K562 (cell line): Measurements from ENCODE around the gene DNER. TPM values are rescaled to one million over a fixed set of nuclear protein-coding genes. Genes with fewer than 3 reads are reported as not detected.

Source experiments
- ATAC-seq: fragments of 200-7000 bp; cut with Tn5 transposase; 3 replicates; pipeline ENCODE4 v1.9.1; 2020; ENCODE audit warnings: moderate library complexity
- BruUV-seq: library from RNA; stranded (reverse); fragments of 400-500 nt; replicated peaks from 2 replicates; lab custom pipeline; 2021; lab: Mats Ljungman, UMichigan
- CTCF ChIA-PET: fragments of 300-600 bp; formaldehyde crosslinking; extraction: SDS; loops from one replicate; lab custom pipeline; 2021; ENCODE audit warnings: low intra/inter-chr PET ratio; lab: Yijun Ruan, JAX
- POLR2A ChIA-PET: fragments of 300-600, 350-650 bp; sonication (Branson Sonifier 250); formaldehyde crosslinking; extraction: SDS; loops from one replicate; lab custom pipeline; 2021; ENCODE audit warnings: antibody characterized with exemption, inconsistent platforms; lab: Yijun Ruan, JAX
- DNase-seq, 4 experiments: peaks; one replicate each; pipeline versions ENCODE4 v3.0.0 to v3.0.0-alpha.2; 2011 to 2018; ENCODE audit warnings: low spot score in 3 of 4, mixed read lengths in 3 of 4; ENCODE audit errors: extremely low read depth in 1 of 4
- FAIRE-seq: peaks from 2 replicates; lab custom pipeline; 2011; peaks lifted over from hg19 to GRCh38; lab: Jason Lieb, UNC
- H2AFZ ChIP-seq: 2 replicates; pipeline ENCODE4 v1.6.0; 2011; ENCODE audit warnings: low read depth, low read length, control low read depth, inconsistent platforms
- H3K27ac ChIP-seq: fragments of 200-600 bp; 3 replicates; pipeline ENCODE4 v1.8.0; 2011; ENCODE audit warnings: low read depth, mild to moderate bottlenecking, control low read depth, inconsistent platforms, low read length, moderate library complexity, mixed read lengths; ENCODE audit errors: extremely low read depth
- H3K27me3 ChIP-seq, 2 experiments: fragments of 300-600 bp in 1 of 2; 2 replicates in 1 of 2; 3 replicates in 1 of 2; pipeline versions ENCODE4 v1.6.0 to v1.8.0; 2011; ENCODE audit warnings: inconsistent platforms in 2 of 2, low read length in 2 of 2, mild to moderate bottlenecking in 1 of 2, mixed read lengths in 1 of 2, moderate library complexity in 1 of 2; ENCODE audit not compliant: control insufficient read depth in 2 of 2, insufficient read depth in 2 of 2
- H3K36me3 ChIP-seq: fragments of 300-600 bp; 3 replicates; pipeline ENCODE4 v1.8.0; 2011; ENCODE audit warnings: mild to moderate bottlenecking, low read length, inconsistent platforms; ENCODE audit not compliant: control insufficient read depth, insufficient read depth
- H3K4me1 ChIP-seq, 2 experiments: fragments of 200-600 bp in 1 of 2; replicated peaks in 1 of 2; 2 replicates in 1 of 2; 3 replicates in 1 of 2; pipeline versions ENCODE4 v1.5.1 to v1.8.0; 2011; ENCODE audit warnings: inconsistent platforms in 2 of 2, low read length in 2 of 2, mild to moderate bottlenecking in 1 of 2, mixed read lengths in 1 of 2, moderate library complexity in 1 of 2; ENCODE audit not compliant: control insufficient read depth in 2 of 2, insufficient read depth in 2 of 2
- H3K4me2 ChIP-seq: 2 replicates; pipeline ENCODE4 v1.6.1; 2011; ENCODE audit warnings: low read length, control low read depth, inconsistent platforms, mixed read lengths; ENCODE audit not compliant: insufficient read depth
- H3K4me3 ChIP-seq: fragments of 200-600 bp; sonication (generic), shearing (Covaris generic); 2 replicates; pipeline ENCODE4 v1.5.1; 2016; ENCODE audit warnings: control low read depth, inconsistent platforms
- H3K79me2 ChIP-seq: fragments of 200-600 bp; 3 replicates; pipeline ENCODE4 v1.8.0; 2011; ENCODE audit warnings: low read length, inconsistent platforms; ENCODE audit not compliant: control insufficient read depth, insufficient read depth
- H3K9ac ChIP-seq, 2 experiments: 2 replicates each; pipeline versions ENCODE4 v1.6.0 to v1.6.1; 2011; ENCODE audit warnings: low read depth in 2 of 2, low read length in 2 of 2, control low read depth in 1 of 2, inconsistent platforms in 1 of 2, mild to moderate bottlenecking in 1 of 2, mixed read lengths in 1 of 2; ENCODE audit not compliant: insufficient read depth in 1 of 2
- H3K9me1 ChIP-seq: one replicate; pipeline ENCODE4 v1.6.0; 2011; ENCODE audit warnings: inconsistent platforms, mild to moderate bottlenecking, low read length, moderate library complexity; ENCODE audit not compliant: control insufficient read depth, insufficient read depth
- H3K9me3 ChIP-seq: replicated peaks from 2 replicates; pipeline ENCODE4 v1.5.1; 2011; ENCODE audit warnings: low read depth, low read length, inconsistent platforms; ENCODE audit not compliant: control insufficient read depth, insufficient read depth
- H4K20me1 ChIP-seq: replicated peaks from 2 replicates; pipeline ENCODE4 v1.6.1; 2011; ENCODE audit warnings: low read length, inconsistent platforms, mixed read lengths; ENCODE audit not compliant: control insufficient read depth, insufficient read depth
- CEBPG ChIP-seq, 3 experiments: fragments of 200-800 bp in 1 of 3; sonication (Bioruptor generic) in 1 of 3; sonication (generic) in 1 of 3; formaldehyde crosslinking in 1 of 3; IDR thresholded peaks in 2 of 3; conservative IDR thresholded peaks in 1 of 3; 2 replicates each; pipeline versions ENCODE4 v1.6.1 to v1.8.0; 2016 to 2022; ENCODE audit warnings: missing compliant biosample characterization in 2 of 3, missing genetic modification characterization in 2 of 3, mild to moderate bottlenecking in 1 of 3, missing genetic modification reagents in 1 of 3
- CTBP1 ChIP-seq: fragments of 450-650 bp; IDR thresholded peaks from 2 replicates; pipeline ENCODE4 v1.6.1; 2016; ENCODE audit warnings: borderline replicate concordance
- MTA3 ChIP-seq: fragments of 450-650 bp; formaldehyde crosslinking; IDR thresholded peaks from 2 replicates; pipeline ENCODE4 v1.6.1; 2017; ENCODE audit warnings: mild to moderate bottlenecking, borderline replicate concordance
- NR2C1 ChIP-seq, 2 experiments: fragments of 450-650 bp; IDR thresholded peaks; 2 replicates each; pipeline ENCODE4 v1.6.1; 2017; ENCODE audit warnings: mild to moderate bottlenecking in 2 of 2, antibody characterized with exemption in 1 of 2, inconsistent platforms in 1 of 2, missing compliant biosample characterization in 1 of 2, missing genetic modification characterization in 1 of 2
- PPARD ChIP-seq: fragments of 250-450 bp; sonication (Bioruptor Pico); IDR thresholded peaks from 2 replicates; pipeline ENCODE4 v1.8.0; 2022; ENCODE audit warnings: inconsistent platforms, mild to moderate bottlenecking, moderate library complexity
- RFX5 ChIP-seq: IDR thresholded peaks from 2 replicates; pipeline ENCODE4 v1.6.1; 2011; ENCODE audit warnings: low read depth, mild to moderate bottlenecking, improper control_type of control experiment, low read length
- SAFB2 ChIP-seq: fragments of 200-400 bp; formaldehyde crosslinking; IDR thresholded peaks from 2 replicates; pipeline ENCODE4 v1.6.1; 2018; ENCODE audit warnings: borderline replicate concordance, low read length, low read depth, moderate library complexity; ENCODE audit not compliant: severe bottlenecking
- ZNF764 ChIP-seq: fragments of 250-450 bp; sonication (Bioruptor Pico); IDR thresholded peaks from 2 replicates; pipeline ENCODE4 v1.4.0; 2020; ENCODE audit warnings: low read depth, mild to moderate bottlenecking, moderate library complexity
- WGBS: fragments of 100-300 bp; shearing (Covaris generic); methylation state at CpG from one replicate; pipeline ENCODE4 v1.1.6; 2016; ENCODE audit warnings: low coverage, mixed read lengths; ENCODE audit not compliant: insufficient coverage; ENCODE audit errors: missing lambda C conversion rate; 5-methylcytosine and 5-hydroxymethylcytosine counted together
- in situ Hi-C: fragments of 300-500 bp; cut with MboI; formaldehyde crosslinking; loops from 4 replicates; pipeline ENCODE4 v1.15.0; 2018; ENCODE audit warnings: inconsistent platforms, mixed read lengths
- intact Hi-C: fragments of 100-400 bp; cut with micrococcal nuclease; formaldehyde crosslinking; loops from 2 replicates; pipeline ENCODE4 v1.14.2; 2022
- polyA plus RNA-seq, 8 experiments: library from polyadenylated mRNA; depleted of rRNA in 4 of 8; stranded (reverse) in 5 of 8; unstranded in 3 of 8; fragments of >200 nt; fragmentation: Nextera tagmentation in 2 of 8; fragmentation: Illumina TruSeq in 1 of 8; extraction: Ambion mirVana in 2 of 8; extraction: Trizol in 1 of 8; gene quantifications; 2 replicates each; pipeline versions ENCODE4 v1.2.1 to v1.2.3, GENCODE V29; 2011 to 2014; ENCODE audit warnings: inconsistent platforms in 1 of 8, missing spikeins in 1 of 8
- total RNA-seq, 7 experiments: library from RNA; depleted of rRNA in 6 of 7; stranded (reverse); fragments of >200 nt in 6 of 7; fragmentation: Illumina TruSeq in 2 of 7; extraction: Trizol in 2 of 7; gene quantifications; 2 replicates each; pipeline versions ENCODE4 v1.2.1 to v1.2.3, GENCODE V29; 2011 to 2021; ENCODE audit warnings: low replicate concordance in 1 of 7
- TF ChIP-seq, protein P1 (sequence below): fragments of 250-450 bp; sonication (Bioruptor Pico); IDR thresholded peaks from 2 replicates; pipeline ENCODE4 v1.4.0; 2020; ENCODE audit warnings: mild to moderate bottlenecking, moderate library complexity
- TF ChIP-seq, protein P2 (sequence below): sonication (generic); formaldehyde crosslinking; IDR thresholded peaks from 2 replicates; pipeline ENCODE4 v1.8.1; 2023; ENCODE audit warnings: mild to moderate bottlenecking, missing genetic modification reagents

The DNER gene
- total and polyA plus RNA-seq, 9 of the 15 experiments (the other 6 are each of a cell fraction or from before 2014, with no cell fraction given): not detected

DNA sequence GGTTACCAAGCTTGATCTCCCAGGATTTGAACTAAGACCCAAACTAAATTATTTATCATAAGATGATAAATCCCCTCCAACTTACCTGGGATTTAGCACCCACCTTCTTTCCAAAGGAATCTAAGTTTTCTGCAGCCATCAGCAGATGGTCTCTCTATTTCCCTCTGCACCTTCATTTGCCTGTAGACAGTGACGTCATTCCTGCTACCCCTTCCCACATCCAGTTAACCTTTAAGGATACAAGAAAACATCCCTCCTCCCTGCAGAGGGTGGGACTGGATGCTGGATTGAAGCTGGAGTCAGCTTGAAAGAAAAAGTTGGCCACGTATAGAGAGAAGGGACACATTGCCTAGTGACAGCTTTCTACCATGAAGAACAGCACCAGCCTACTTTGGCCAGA lies 3.7 kb upstream of the DNER start:
- Histone ChIP-seq H3K9ac (no peak overlapping the region), H3K79me2 (no peaks in the 10 kb centered on the region), H4K20me1 (no peaks in the 10 kb centered on the region), H3K36me3 (no peaks in the 10 kb centered on the region), H3K4me3 (no peak overlapping the region), H3K4me1 (peaks cover 3 to 22% of the 10 kb centered on the region in 2 experiments; a peak in 3 of 5 replicates), H3K9me1 (no peaks in the 10 kb centered on the region), H3K9me3 (no peaks in the 10 kb centered on the region), H2AFZ (no peak overlapping the region), H3K4me2 (no peak overlapping the region), H3K27me3 (peaks cover 0 to 15% of the 10 kb centered on the region in 2 experiments; a peak in 1 of 5 replicates), H3K27ac (no peak overlapping the region)
- intact Hi-C loops: loop anchor here (5.0 kb wide), 1 partner anchor 1826 kb away; no protein-coding TSS in a partner anchor
- ATAC-seq: no peak
- no peak for FAIRE-seq
- CTCF ChIA-PET: no interaction called here
- no peak for DNase-seq
- WGBS: 0% methylated on average over 2 of the region's 2 CpGs
- POLR2A ChIA-PET: no interaction called here
- BruUV-seq: no TSS peak
- in situ Hi-C loops: no loop called here
- no peak for TF ChIP-seq MTA3
- no peak for TF ChIP-seq PPARD (CRISPR knock-in tag)
- TF ChIP-seq, protein P1, sequence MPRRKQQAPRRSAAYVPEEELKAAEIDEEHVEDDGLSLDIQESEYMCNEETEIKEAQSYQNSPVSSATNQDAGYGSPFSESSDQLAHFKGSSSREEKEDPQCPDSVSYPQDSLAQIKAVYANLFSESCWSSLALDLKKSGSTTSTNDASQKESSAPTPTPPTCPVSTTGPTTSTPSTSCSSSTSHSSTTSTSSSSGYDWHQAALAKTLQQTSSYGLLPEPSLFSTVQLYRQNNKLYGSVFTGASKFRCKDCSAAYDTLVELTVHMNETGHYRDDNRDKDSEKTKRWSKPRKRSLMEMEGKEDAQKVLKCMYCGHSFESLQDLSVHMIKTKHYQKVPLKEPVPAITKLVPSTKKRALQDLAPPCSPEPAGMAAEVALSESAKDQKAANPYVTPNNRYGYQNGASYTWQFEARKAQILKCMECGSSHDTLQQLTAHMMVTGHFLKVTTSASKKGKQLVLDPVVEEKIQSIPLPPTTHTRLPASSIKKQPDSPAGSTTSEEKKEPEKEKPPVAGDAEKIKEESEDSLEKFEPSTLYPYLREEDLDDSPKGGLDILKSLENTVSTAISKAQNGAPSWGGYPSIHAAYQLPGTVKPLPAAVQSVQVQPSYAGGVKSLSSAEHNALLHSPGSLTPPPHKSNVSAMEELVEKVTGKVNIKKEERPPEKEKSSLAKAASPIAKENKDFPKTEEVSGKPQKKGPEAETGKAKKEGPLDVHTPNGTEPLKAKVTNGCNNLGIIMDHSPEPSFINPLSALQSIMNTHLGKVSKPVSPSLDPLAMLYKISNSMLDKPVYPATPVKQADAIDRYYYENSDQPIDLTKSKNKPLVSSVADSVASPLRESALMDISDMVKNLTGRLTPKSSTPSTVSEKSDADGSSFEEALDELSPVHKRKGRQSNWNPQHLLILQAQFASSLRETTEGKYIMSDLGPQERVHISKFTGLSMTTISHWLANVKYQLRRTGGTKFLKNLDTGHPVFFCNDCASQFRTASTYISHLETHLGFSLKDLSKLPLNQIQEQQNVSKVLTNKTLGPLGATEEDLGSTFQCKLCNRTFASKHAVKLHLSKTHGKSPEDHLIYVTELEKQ (CRISPR knock-in tag): no peak
- TF ChIP-seq ZNF764: no peak
- no peak for TF ChIP-seq CTBP1
- TF ChIP-seq, protein P2, sequence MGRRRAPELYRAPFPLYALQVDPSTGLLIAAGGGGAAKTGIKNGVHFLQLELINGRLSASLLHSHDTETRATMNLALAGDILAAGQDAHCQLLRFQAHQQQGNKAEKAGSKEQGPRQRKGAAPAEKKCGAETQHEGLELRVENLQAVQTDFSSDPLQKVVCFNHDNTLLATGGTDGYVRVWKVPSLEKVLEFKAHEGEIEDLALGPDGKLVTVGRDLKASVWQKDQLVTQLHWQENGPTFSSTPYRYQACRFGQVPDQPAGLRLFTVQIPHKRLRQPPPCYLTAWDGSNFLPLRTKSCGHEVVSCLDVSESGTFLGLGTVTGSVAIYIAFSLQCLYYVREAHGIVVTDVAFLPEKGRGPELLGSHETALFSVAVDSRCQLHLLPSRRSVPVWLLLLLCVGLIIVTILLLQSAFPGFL (CRISPR knock-in tag): no peak
- no peak for TF ChIP-seq RFX5
- no peak for TF ChIP-seq SAFB2
- TF ChIP-seq CEBPG (CRISPR knock-in tag; IDR thresholded peaks at IDR 0.05): no peak
- no peak for TF ChIP-seq CEBPG (tag; conservative IDR thresholded peaks at IDR 0.05 in 1 of 2, IDR thresholded peaks at IDR 0.05 in 1 of 2)
- no peak for TF ChIP-seq NR2C1 (IDR thresholded peaks at IDR 0.05)
- no peak for TF ChIP-seq NR2C1 (tag; IDR thresholded peaks at IDR 0.05)
